Measurements from ENCODE around the gene DHRSX.
"Not testable (repeated sequence)": the region's sequence is repeated elsewhere in the genome, so short reads cannot be mapped to it uniquely, and the experiment has no call there.

DHRSX gene

GRCh38 chrX:2500803-2501558 is at the start of gene DHRSX, which contains the start of gene ZBED1:
Gene DHRSX, minus strand, starts transcription at chrX:2500976. Its CDS starts 51 bp downstream, at chrX:2500925.
Gene ZBED1, minus strand, starts transcription at chrX:2500976. Its CDS starts 10,257 bp downstream, at chrX:2490719.
- DNase-seq: peak; percentile 26 to 64

GRCh38 chrX:2549876-2550275 is 49.1 kb upstream of the DHRSX start:
- no peak for DNase-seq

- no peak for DNase-seq
These were observed 48.1 kb upstream of the DHRSX start for GRCh38 chrX:2548711-2549423.

GRCh38 chrX:2547736-2548135 is 47.0 kb upstream of the DHRSX start:
- no peak for DNase-seq

- no peak for DNase-seq
These were observed 45.7 kb upstream of the DHRSX start for GRCh38 chrX:2546496-2546895.

GRCh38 chrX:2545144-2545543 is 44.4 kb upstream of the DHRSX start:
- no peak for DNase-seq

- DNase-seq: no peak
These were observed 42.2 kb upstream of the DHRSX start for GRCh38 chrX:2542826-2543521.

- DNase-seq: no peak
These were observed 40.8 kb upstream of the DHRSX start for GRCh38 chrX:2541603-2542002.

GRCh38 chrX:2540426-2540947 is 39.7 kb upstream of the DHRSX start:
- no peak for DNase-seq

- DNase-seq: no peak
These were observed 38.8 kb upstream of the DHRSX start for GRCh38 chrX:2539586-2539985.

- no peak for DNase-seq
These were observed 37.4 kb upstream of the DHRSX start for GRCh38 chrX:2538031-2538757.

GRCh38 chrX:2536974-2537373 is 36.2 kb upstream of the DHRSX start:
- DNase-seq: no peak

GRCh38 chrX:2536141-2536540 is 35.4 kb upstream of the DHRSX start:
- DNase-seq: no peak

GRCh38 chrX:2534261-2535021 is 33.7 kb upstream of the DHRSX start:
- DNase-seq: not testable (repeated sequence)

GRCh38 chrX:2533424-2533823 is 32.6 kb upstream of the DHRSX start:
- DNase-seq: no peak

- DNase-seq: no peak
These were observed 25.6 kb upstream of the DHRSX start for GRCh38 chrX:2526390-2526789.

- DNase-seq: no peak
These were observed 23.1 kb upstream of the DHRSX start for GRCh38 chrX:2523911-2524310.

- DNase-seq: no peak
These were observed 21.2 kb upstream of the DHRSX start for GRCh38 chrX:2521927-2522386.

GRCh38 chrX:2521092-2521926 is 20.5 kb upstream of the DHRSX start:
- DNase-seq: no peak

- DNase-seq: no peak
These were observed 19.8 kb upstream of the DHRSX start for GRCh38 chrX:2520539-2520938.

GRCh38 chrX:2519638-2520037 is 18.9 kb upstream of the DHRSX start:
- DNase-seq: not testable (repeated sequence)

Measured in stimulated activated CD4-positive, alpha-beta T cell treated with anti-CD3 and anti-CD28 coated beads, Interleukin-4, amount 100 ng/mL, for 4 hours (primary cell).